ENCODE measurements around the gene ITGB2.

- TF ChIP-seq CTCF (IDR thresholded peaks at IDR 0.05) (no peak), POLR2A (IDR thresholded peaks at IDR 0.05) (no peak)
Observed at GRCh38 chr21:44948426-44949120, 27.9 kb upstream of the ITGB2 start.

Measured in lower leg skin (tissue), 3 donors.